T-helper 2 cell (primary cell): ENCODE results near the gene RIMBP3C.
A peak's percentile ranks its signal among the peaks of the same experiment; 100 is the strongest.
"Not testable (repeated sequence)": the region's sequence is repeated elsewhere in the genome, so short reads cannot be mapped to it uniquely, and the experiment has no call there.

Source experiments
- DNase-seq, 5 experiments: peaks; one replicate each; pipeline versions ENCODE4 v3.0.0 to v3.0.0-alpha.2; 2012 to 2022

The RIMBP3C gene

GRCh38 chr22:21571679-21572078 lies 20.4 kb upstream of the RIMBP3C start:
- peak in 1 of 5 experiments; percentile 55 for DNase-seq

GRCh38 chr22:21570398-21570797 lies 19.1 kb upstream of the RIMBP3C start:
- no peak for DNase-seq

GRCh38 chr22:21569459-21570170 lies 18.4 kb upstream of the RIMBP3C start:
- peak in 1 of 5 experiments; percentile 11 for DNase-seq

GRCh38 chr22:21569076-21569427 lies 17.8 kb upstream of the RIMBP3C start:
- not testable (repeated sequence) for DNase-seq

- DNase-seq = peak in 2 of 5 experiments; percentile 22 to 46
Observed at GRCh38 chr22:21568347-21569075, 17.2 kb upstream of the RIMBP3C start.

GRCh38 chr22:21567456-21568346 lies 16.4 kb upstream of the RIMBP3C start, which contains the start of gene UBE2L3:
UBE2L3 (plus strand) TSS chr22:21567714; CDS start chr22:21567745, 31 bp downstream.
- DNase-seq = peak; percentile 70 to 90 (median 78)

- no peak for DNase-seq
Observed at GRCh38 chr22:21564411-21564810, 13.2 kb upstream of the RIMBP3C start.

GRCh38 chr22:21563912-21564311 lies 12.7 kb upstream of the RIMBP3C start:
- no peak for DNase-seq

- DNase-seq = not testable (repeated sequence)
Observed at GRCh38 chr22:21560657-21561056, 9.4 kb upstream of the RIMBP3C start.

GRCh38 chr22:21559345-21560125 lies 8.3 kb upstream of the RIMBP3C start:
- DNase-seq = not testable (repeated sequence)

- DNase-seq = not testable (repeated sequence)
Observed at GRCh38 chr22:21550678-21551047, 598 bp downstream of the RIMBP3C start.

- not testable (repeated sequence) for DNase-seq
Observed at GRCh38 chr22:21550008-21550677, 1.1 kb downstream of the RIMBP3C start.

GRCh38 chr22:21549558-21549957 lies 1.7 kb downstream of the RIMBP3C start:
- not testable (repeated sequence) for DNase-seq

GRCh38 chr22:21544432-21545322 lies 6.6 kb downstream of the RIMBP3C start:
- not testable (repeated sequence) for DNase-seq

- not testable (repeated sequence) for DNase-seq
Observed at GRCh38 chr22:21539862-21540261, 11.4 kb downstream of the RIMBP3C start.

- not testable (repeated sequence) for DNase-seq
Observed at GRCh38 chr22:21532863-21533648, 18.2 kb downstream of the RIMBP3C start.

- not testable (repeated sequence) for DNase-seq
Observed at GRCh38 chr22:21531525-21531924, 19.7 kb downstream of the RIMBP3C start.

- DNase-seq = not testable (repeated sequence)
Observed at GRCh38 chr22:21526705-21527500, 24.4 kb downstream of the RIMBP3C start.
